ENCODE measurements around the gene ZNF646. TPM values are rescaled to one million over a fixed set of nuclear protein-coding genes. Genes with fewer than 3 reads are reported as not detected.
A peak's percentile ranks its signal among the peaks of the same experiment; 100 is the strongest.

ZNF646 gene
- total RNA-seq, 2 donors from 2014 or later: 12.7 to 14.5 TPM

DNA sequence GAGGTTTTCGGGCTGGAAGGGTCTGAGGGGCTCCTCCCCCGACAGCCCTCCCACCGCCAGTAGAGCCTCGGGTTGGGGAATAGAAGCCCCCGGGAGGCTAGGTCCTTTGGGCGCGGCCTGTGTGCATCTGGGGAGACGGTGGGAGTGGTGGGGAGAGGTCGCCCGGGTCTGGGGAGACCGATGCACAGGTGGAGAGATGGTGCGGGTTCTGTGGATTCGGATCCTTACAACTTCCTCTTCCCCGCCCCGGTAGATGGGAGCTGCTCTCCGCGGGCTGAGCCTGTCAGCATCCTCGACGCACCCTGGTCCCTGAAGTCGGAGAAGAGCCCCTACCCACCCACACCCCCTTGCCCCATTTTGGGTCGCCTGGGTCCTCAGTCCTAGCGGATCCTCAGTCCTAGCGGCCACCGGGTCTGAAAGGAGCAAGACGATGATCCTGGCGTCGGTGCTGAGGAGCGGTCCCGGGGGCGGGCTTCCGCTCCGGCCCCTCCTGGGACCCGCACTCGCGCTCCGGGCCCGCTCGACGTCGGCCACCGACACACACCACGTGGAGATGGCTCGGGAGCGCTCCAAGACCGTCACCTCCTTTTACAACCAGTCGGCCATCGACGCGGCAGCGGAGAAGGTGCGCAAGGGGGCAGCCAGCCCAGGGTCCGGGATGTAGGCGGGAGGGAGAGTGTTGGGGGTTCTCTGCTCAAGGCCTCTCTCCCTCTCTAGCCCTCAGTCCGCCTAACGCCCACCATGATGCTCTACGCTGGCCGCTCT, 34.8 kb downstream of the ZNF646 start:
- peak overlapping the region; percentile 83 to 96 for H3K4me3 ChIP-seq
- peaks cover 66% of the 10 kb centered on the region for H3K4me1 ChIP-seq
- DNase-seq (no peak), ATAC-seq (no peak)
- peak overlapping the region; percentile 83 to 93 (median 90) for H3K27ac ChIP-seq
- peaks cover 0 to 6% of the 10 kb centered on the region in 2 donors for H3K36me3 ChIP-seq (replicated peaks in 1 of 2; ENCODE audit: insufficient read depth in 1 of 2, low read depth in 2 of 2)
- H3K9me3 ChIP-seq: no peaks in the 10 kb centered on the region
- intact Hi-C loops (cut with DNase I): no loop called here
- H3K27me3 ChIP-seq: no peaks in the 10 kb centered on the region
- WGBS, 2 donors: 33 to 93% methylated on average over 4 to 57 of the region's 57 CpGs
- TF ChIP-seq, protein P1, sequence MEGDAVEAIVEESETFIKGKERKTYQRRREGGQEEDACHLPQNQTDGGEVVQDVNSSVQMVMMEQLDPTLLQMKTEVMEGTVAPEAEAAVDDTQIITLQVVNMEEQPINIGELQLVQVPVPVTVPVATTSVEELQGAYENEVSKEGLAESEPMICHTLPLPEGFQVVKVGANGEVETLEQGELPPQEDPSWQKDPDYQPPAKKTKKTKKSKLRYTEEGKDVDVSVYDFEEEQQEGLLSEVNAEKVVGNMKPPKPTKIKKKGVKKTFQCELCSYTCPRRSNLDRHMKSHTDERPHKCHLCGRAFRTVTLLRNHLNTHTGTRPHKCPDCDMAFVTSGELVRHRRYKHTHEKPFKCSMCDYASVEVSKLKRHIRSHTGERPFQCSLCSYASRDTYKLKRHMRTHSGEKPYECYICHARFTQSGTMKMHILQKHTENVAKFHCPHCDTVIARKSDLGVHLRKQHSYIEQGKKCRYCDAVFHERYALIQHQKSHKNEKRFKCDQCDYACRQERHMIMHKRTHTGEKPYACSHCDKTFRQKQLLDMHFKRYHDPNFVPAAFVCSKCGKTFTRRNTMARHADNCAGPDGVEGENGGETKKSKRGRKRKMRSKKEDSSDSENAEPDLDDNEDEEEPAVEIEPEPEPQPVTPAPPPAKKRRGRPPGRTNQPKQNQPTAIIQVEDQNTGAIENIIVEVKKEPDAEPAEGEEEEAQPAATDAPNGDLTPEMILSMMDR (IDR thresholded peaks at IDR 0.05): no peak
- TF ChIP-seq POLR2A (IDR thresholded peaks at IDR 0.05): no peak

DNA sequence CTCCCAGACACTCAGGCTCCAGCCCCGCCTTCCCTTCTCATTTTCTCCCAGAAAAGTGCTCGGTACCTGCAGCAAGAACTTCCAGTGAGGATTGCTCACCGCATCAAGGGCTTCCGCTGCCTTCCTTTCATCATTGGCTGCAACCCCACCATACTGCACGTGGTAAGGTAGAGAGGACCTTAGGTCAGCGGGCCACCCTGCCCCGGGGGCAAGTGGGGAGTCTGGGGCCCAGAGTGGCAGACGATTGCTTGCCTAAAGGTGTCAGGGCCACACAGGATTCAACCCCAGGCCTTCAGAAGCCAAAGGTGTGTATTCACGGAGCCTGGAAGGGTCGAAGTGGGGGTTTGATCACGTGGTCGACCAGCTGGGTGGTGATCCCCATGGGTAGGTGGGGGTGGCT, 35.4 kb downstream of the ZNF646 start:
- intact Hi-C loops (cut with DNase I): no loop called here

DNA sequence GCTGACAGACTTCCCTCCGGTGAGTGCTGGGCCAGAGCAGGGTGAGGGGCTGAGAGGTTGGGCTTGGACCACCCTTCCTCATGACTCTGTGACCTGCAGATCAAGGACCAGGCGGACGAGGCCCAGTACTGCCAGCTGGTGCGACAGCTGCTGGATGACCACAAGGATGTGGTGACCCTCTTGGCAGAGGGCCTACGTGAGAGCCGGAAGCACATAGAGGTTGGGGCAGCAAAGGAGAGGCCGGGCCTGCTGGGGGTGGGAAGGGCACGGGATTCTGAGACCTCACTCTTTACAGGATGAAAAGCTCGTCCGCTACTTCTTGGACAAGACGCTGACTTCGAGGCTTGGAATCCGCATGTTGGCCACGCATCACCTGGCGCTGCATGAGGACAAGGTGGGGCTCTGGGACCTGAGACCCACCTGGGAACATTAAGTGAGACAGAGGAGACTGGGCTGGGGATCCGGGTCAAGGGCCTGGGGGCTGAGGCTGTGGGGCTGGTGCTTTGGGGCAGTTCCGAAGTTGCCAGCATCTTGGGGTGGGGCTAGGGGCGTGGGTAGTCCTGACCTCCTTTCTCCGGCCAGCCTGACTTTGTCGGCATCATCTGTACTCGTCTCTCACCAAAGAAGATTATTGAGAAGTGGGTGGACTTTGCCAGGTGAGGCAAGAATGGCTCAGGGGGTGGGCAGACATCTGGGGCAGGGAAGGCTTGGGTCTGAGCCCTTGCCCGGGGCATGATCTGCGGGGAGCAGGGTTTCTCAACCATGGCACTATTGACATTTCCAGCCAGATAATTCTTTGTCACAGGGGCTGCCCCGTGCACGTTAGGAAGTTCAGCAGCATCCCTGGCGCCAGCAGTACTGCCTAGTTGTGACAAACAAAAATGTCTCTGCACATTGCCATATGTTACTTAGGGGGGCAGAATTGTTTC, 36.1 kb downstream of the ZNF646 start:
- Histone ChIP-seq H3K4me1 (peaks cover 76% of the 10 kb centered on the region), H3K9me3 (no peaks in the 10 kb centered on the region), H3K27me3 (no peaks in the 10 kb centered on the region), H3K36me3 (replicated peaks in 1 of 2; ENCODE audit: insufficient read depth in 1 of 2, low read depth in 2 of 2) (peaks cover 0 to 6% of the 10 kb centered on the region in 2 donors), H3K4me3 (no peak overlapping the region), H3K27ac (no peak overlapping the region)
- ATAC-seq: no peak
- no peak for DNase-seq
- WGBS, 2 donors: 89 to 93% methylated on average over 17 to 25 of the region's 26 CpGs
- intact Hi-C loops (cut with DNase I): no loop called here
- TF ChIP-seq POLR2A (IDR thresholded peaks at IDR 0.05): no peak
- TF ChIP-seq, protein P1 (IDR thresholded peaks at IDR 0.05): no peak

More for the DNA sequence above, 35.4 kb downstream of the ZNF646 start:
- Histone ChIP-seq H3K36me3 (replicated peaks in 1 of 2; ENCODE audit: insufficient read depth in 1 of 2, low read depth in 2 of 2) (peaks cover 0 to 6% of the 10 kb centered on the region in 2 donors), H3K4me3 (no peak overlapping the region), H3K4me1 (peaks cover 73% of the 10 kb centered on the region), H3K27me3 (no peaks in the 10 kb centered on the region), H3K9me3 (no peaks in the 10 kb centered on the region), H3K27ac (peak overlapping the region in 1 of 4 donors; percentile 92)
- DNase-seq (no peak), ATAC-seq (no peak)
- WGBS, 2 donors: 86 to 87% methylated on average over 8 to 12 of the region's 12 CpGs
- TF ChIP-seq, protein P1 (IDR thresholded peaks at IDR 0.05): no peak
- no peak for TF ChIP-seq POLR2A (IDR thresholded peaks at IDR 0.05)

DNA sequence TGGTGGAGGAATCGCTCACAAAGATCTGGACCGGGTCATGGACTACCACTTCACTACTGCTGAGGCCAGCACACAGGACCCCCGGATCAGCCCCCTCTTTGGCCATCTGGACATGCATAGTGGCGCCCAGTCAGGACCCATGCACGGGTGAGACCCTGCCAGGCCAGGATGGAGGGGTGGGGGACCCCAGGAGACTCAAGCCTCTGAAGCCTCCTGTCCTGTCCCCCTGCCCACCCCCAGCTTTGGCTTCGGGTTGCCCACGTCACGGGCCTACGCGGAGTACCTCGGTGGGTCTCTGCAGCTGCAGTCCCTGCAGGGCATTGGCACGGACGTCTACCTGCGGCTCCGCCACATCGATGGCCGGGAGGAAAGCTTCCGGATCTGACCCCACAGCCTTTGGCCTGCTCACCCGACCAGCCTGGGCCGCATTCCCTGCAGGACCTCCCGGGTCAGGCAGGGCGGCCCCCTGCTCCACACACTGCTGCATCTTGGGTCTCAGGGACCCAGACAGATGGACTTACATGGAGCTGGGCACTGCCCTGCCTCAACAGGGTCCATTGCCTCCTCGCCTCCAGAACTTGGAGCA, 37.8 kb downstream of the ZNF646 start:
- H3K9me3 ChIP-seq: no peaks in the 10 kb centered on the region
- DNase-seq (no peak), ATAC-seq (no peak)
- H3K27ac ChIP-seq: peak overlapping the region in 2 of 4 donors; percentile 74 to 95
- TF ChIP-seq, protein P1 (IDR thresholded peaks at IDR 0.05): no peak
- TF ChIP-seq POLR2A (IDR thresholded peaks at IDR 0.05): no peak
- intact Hi-C loops (cut with DNase I): no loop called here
- WGBS, 2 donors: 93 to 94% methylated on average over 20 to 23 of the region's 23 CpGs
- peaks cover 76% of the 10 kb centered on the region for H3K4me1 ChIP-seq
- H3K4me3 ChIP-seq: no peak overlapping the region
- peaks cover 0 to 6% of the 10 kb centered on the region in 2 donors for H3K36me3 ChIP-seq (replicated peaks in 1 of 2; ENCODE audit: insufficient read depth in 1 of 2, low read depth in 2 of 2)
- no peaks in the 10 kb centered on the region for H3K27me3 ChIP-seq

All from body of pancreas (tissue), 4 donors.